ENCODE data around the gene ZNF835.

GRCh38 chr19:56637976-56638555 is 33.5 kb downstream of the ZNF835 start:
- TF ChIP-seq CTCF (IDR thresholded peaks at IDR 0.05): no peak
- no peak for TF ChIP-seq POLR2A (IDR thresholded peaks at IDR 0.05)

Measured in gastroesophageal sphincter (tissue), 3 donors.